Fibroblast of skin of scalp (primary cell): ENCODE data around the gene AKIRIN2. TPM values are rescaled to one million over a fixed set of nuclear protein-coding genes. Genes with fewer than 3 reads are reported as not detected.

Experiments
- DNase-seq: peaks from one replicate; pipeline ENCODE4 v3.0.0-alpha.2; 2013
- polyA plus RNA-seq, 2 experiments: library from polyadenylated mRNA; unstranded; fragments of 120-200 nt; gene quantifications; one replicate each; pipeline ENCODE4 v1.2.1, GENCODE V29; 2013; ENCODE audit not compliant: insufficient read length in 2 of 2

Gene AKIRIN2
- polyA plus RNA-seq (2013, experiment 1 of 2; ENCODE audit: insufficient read length), result 52.8 TPM
- 56.1 TPM for polyA plus RNA-seq (2013, experiment 2 of 2; ENCODE audit: insufficient read length)

- DNase-seq, result peak; percentile 99
These were observed at the start of gene AKIRIN2 for GRCh38 chr6:87701676-87702588. Gene AKIRIN2, minus strand, starts transcription at chr6:87702233. Its CDS starts 549 bp downstream, at chr6:87701684.

GRCh38 chr6:87747646-87748045 is 45.6 kb upstream of the AKIRIN2 start:
- no peak for DNase-seq

- no peak for DNase-seq
These were observed 44.1 kb upstream of the AKIRIN2 start for GRCh38 chr6:87745966-87746721.

- DNase-seq, result no peak
These were observed 41.4 kb upstream of the AKIRIN2 start for GRCh38 chr6:87743454-87743853.

- no peak for DNase-seq
These were observed 40.1 kb upstream of the AKIRIN2 start for GRCh38 chr6:87742106-87742505.

- DNase-seq, result no peak
These were observed 39.1 kb upstream of the AKIRIN2 start for GRCh38 chr6:87741001-87741650.

GRCh38 chr6:87738744-87739143 is 36.7 kb upstream of the AKIRIN2 start:
- DNase-seq, result no peak

GRCh38 chr6:87738000-87738399 is 36.0 kb upstream of the AKIRIN2 start:
- DNase-seq, result no peak

- DNase-seq, result no peak
These were observed 34.9 kb upstream of the AKIRIN2 start for GRCh38 chr6:87736809-87737540.

GRCh38 chr6:87731818-87732661 is 30.0 kb upstream of the AKIRIN2 start:
- DNase-seq, result peak; percentile 84

GRCh38 chr6:87731080-87731479 is 29.0 kb upstream of the AKIRIN2 start:
- DNase-seq, result no peak

- no peak for DNase-seq
These were observed 28.1 kb upstream of the AKIRIN2 start for GRCh38 chr6:87729965-87730719.

GRCh38 chr6:87728706-87729105 is 26.7 kb upstream of the AKIRIN2 start:
- DNase-seq, result no peak

GRCh38 chr6:87724983-87725811 is 23.2 kb upstream of the AKIRIN2 start:
- DNase-seq, result no peak

GRCh38 chr6:87723170-87724078 is 21.4 kb upstream of the AKIRIN2 start:
- peak; percentile 96 for DNase-seq

GRCh38 chr6:87722540-87723169 is 20.6 kb upstream of the AKIRIN2 start:
- no peak for DNase-seq

- DNase-seq, result peak; percentile 35
These were observed 19.3 kb upstream of the AKIRIN2 start for GRCh38 chr6:87721311-87721710.
